Uterus (tissue), 2 donors: ENCODE results near the gene TLX2.

Experiments
- CTCF ChIP-seq, 4 experiments: fragments of 200-600 bp in 2 of 4; fragments of 450-650 bp in 2 of 4; sonication (generic) in 2 of 4; IDR thresholded peaks; one replicate each; pipeline ENCODE4 v1.5.1; 2016 to 2019; ENCODE audit warnings: antibody characterized with exemption in 4 of 4, mild to moderate bottlenecking in 2 of 4, moderate library complexity in 1 of 4
- POLR2A ChIP-seq, 2 donors: fragments of 450-650 bp; IDR thresholded peaks; one replicate each; pipeline ENCODE4 v1.6.1; 2016; ENCODE audit warnings: antibody characterized with exemption in 2 of 2, mild to moderate bottlenecking in 1 of 2, moderate library complexity in 1 of 2

GRCh38 chr2:74512744-74513604 lies 1.3 kb upstream of the TLX2 start:
- no peak for TF ChIP-seq CTCF (IDR thresholded peaks at IDR 0.05)
- TF ChIP-seq POLR2A (IDR thresholded peaks at IDR 0.05) = no peak
